HG03095 (cell line): Measurements from ENCODE around the gene EPC1.
"Not testable (repeated sequence)": the region's sequence is repeated elsewhere in the genome, so short reads cannot be mapped to it uniquely, and the experiment has no call there.

Experiments
- ATAC-seq: cut with Tn5 transposase; IDR thresholded peaks from one replicate; pipeline ENCODE4 v1.9.1; 2021; ENCODE audit warnings: moderate library complexity; ENCODE audit not compliant: unreplicated experiment

EPC1 gene

DNA sequence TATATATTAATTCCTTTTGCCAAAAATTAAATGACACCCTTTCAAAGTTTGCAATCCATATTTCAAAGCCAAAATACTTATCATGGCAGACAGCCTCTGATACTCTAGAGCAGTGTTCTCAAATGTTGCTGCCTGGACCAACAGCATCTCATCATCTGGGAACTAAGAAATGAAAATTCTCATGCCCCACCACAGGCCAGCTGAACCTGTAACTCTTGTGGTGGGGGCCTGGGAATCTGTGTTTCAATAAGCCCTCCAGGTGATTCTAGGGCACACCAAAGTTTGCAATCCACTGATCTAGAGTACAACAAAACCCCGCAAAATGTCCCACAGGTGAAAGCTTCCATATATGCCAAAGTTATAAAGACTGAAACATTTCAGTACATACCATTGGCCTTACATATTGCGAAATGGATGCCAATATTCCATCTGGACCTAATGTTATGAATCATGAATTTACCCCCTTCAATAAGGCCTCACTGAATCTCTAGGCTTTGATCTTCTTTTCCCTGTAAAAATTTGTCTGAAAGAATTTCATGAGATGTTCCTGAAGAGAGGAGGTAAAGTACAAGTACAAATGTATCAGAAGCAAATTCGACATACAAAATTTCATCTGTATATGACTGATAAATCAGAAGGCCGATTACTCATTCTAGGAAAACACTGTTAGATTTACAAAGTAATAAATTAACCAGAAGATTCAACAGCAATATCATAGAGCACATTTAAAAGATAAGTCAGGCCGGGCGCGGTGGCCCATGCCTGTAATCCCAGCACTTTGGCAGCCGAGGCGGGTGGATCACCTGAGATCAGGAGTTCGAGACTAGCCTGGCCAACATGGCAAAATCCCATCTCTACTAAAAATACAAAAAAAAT is 25.3 kb upstream of the EPC1 start:
- ATAC-seq = peak; percentile 37

GRCh38 chr10:32371101-32371500 is 24.1 kb upstream of the EPC1 start:
- ATAC-seq = no peak

DNA sequence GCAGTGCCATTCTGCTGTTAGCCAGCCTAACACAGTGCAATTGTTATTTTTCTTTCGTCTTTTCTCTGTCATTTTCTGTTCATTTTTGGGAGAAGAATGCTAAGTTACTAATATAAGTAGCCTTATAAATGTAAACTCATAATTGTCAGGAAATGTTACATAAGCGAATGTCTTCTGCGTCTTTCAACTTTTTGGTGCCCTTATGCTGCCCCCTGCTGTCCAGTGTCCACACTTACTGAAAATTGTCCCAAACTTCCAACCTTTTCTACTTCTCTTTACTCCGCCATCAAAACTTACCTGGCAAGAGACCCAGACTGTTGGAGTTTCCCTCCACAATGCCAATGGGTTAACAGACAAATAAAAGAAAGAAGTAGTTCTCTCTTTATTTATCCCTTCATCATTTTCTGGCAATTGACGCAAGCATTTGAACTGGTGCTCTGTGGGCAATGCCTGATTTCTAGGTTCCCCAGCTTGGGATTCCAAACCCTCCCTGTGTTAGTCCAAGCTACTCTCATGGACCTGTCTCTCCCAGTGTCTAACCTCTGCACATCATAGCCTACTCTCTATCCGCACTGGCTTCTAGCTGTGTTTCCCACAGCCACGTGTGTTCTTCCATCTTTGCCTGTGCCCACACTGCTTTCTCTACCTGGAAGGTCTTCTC is 21.0 kb upstream of the EPC1 start:
- no peak for ATAC-seq

GRCh38 chr10:32366588-32366987 is 19.6 kb upstream of the EPC1 start:
- no peak for ATAC-seq

GRCh38 chr10:32366111-32366510 is 19.2 kb upstream of the EPC1 start:
- no peak for ATAC-seq

GRCh38 chr10:32365404-32365803 is 18.4 kb upstream of the EPC1 start:
- ATAC-seq = not testable (repeated sequence)

DNA sequence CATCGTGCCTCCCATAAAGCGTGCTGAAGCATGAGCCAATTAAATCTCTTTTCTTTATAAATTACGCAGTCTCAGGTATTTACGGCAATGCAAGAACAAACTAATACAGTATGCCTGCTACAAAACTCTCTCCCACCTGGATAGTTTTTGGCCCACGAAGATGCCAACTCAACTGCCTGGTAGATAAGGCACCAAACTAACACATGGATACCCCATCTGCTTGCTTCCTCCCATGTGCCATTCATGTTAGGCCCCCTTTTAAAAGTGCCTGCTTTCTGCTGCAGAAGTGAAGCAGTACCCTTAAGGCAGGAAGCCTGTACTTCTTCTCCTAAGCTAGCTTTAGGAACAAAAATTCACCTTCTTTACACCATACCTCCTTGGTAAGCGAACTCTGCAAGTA is 15.6 kb upstream of the EPC1 start:
- ATAC-seq = no peak

GRCh38 chr10:32360884-32361283 is 13.9 kb upstream of the EPC1 start:
- ATAC-seq = no peak

DNA sequence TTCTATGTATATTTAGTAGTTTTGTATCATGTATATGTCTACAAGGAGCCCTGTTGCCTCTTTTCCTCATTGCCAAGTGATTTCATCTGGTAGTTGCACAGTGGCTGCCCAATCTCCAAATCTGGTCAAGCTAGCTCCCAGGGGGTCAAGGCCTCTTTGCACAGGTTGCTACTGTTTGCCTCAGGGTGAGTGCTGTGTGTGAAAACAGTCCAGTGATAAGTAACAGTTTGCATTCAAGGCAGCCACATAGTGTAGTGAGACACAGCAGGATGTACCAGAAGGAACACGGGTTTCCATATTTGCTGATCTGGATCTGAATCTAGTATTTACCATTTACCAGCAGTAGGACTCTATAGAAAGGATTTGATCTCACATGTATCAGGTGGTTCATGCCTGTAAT is 13.3 kb upstream of the EPC1 start:
- ATAC-seq = no peak

DNA sequence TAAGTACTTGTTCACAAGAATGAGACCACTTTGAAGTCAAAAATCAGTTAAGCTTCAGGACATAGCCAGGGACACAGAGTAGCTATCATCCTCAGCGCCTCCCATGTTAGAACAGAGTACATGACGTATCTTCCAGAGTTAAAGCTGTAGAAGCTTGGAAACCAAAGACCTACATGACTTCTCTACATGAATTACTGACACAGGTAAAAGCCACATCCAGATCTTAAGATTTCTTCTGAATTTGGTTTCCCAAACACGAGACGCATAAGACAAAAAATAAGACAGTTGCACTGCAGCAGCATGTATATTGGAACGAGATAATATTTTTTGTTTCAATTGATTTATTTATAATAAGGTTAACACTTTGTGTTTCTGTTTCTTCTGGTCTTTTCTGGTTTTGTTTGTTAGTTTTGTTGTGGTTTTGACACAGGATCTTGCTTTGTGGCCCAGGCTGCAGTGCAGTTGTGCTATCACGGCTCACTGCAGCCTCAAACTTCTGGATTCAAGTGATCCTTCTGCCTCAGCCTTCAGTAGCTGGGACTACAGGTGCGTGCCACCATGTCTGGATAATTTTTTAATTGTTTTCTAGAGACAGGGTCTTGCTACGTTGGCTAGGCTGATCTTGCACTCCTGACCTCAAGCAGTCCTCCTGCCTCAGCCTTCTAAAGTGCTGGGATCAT is 10.2 kb upstream of the EPC1 start:
- no peak for ATAC-seq

DNA sequence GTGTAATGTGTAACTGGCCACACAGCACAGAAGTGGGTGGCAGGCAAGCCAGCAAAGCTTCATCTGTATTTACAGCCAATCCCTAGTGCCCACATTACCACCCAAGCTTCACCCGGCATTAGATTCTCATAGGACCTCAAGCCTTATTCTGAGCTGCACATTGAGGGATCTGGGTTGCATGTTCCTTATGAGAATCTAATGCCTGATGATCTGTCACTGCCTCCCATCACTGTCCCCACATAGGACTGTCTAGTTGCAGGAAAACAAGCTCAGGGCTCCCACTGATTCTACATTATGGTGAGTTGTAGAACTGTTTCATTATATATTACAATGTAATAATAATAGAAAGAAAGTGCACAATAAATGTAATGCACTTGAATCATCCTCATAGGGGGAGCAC is 7.7 kb upstream of the EPC1 start:
- not testable (repeated sequence) for ATAC-seq

DNA sequence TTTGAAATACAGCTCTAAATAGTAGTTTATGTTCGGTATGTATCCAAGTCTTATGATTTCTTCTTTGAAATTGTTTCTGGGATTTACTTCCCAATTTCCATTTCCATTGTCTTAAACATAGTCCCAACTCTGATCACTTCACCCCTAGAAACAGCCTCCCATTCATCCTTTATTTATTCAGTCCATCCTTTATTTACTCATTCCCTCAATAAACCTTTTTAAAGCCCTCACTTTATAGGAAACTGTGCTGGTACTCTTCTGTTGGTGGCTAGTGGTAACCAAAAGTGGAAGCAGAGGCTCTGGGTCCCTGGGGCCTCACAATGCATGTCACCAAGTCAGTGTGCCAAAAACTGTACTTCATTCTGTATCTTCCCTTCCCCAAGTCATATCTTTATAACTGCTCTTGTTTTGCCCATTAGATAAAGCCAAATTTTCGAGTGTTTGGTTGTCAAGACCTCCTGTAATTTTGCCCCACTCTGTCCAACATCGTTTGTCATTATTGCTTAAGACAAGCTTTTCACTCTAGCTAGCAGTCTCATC is 3.9 kb upstream of the EPC1 start:
- ATAC-seq = no peak

DNA sequence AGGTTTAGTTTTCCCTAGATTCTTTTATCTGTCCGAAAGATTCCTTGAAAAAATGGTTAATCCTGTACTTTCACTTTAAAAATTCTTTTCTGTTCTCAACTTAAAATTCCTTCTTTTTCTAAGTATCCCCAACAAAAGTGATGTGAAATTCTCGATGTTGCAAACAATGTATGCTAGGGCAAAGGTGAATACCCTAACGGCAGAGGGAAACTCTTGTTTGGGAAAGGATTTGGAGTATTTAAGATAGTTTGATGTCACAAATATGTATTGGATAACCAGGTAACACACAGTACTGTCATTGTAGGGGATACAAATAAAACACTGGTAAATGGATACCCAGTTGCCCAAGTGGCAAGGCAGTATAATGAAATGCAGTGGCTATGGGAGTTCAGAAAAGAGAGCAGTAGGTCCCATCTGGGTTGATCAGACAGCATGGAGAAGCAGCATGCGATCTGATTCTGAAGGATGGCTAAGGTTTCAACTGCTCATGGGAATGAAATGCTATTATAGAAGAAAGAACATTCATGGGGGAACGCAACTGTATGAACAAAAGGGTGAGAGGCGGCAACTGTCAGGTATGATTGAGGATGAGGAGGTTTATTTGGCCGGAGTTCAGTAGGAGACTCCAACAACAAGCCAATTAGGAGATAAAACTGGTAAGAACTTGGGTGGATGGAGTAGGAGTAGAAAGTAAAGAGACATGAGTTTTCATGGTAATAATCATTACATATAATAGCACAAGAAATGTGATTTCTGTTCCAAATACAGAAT is 3.2 kb upstream of the EPC1 start:
- ATAC-seq = no peak

DNA sequence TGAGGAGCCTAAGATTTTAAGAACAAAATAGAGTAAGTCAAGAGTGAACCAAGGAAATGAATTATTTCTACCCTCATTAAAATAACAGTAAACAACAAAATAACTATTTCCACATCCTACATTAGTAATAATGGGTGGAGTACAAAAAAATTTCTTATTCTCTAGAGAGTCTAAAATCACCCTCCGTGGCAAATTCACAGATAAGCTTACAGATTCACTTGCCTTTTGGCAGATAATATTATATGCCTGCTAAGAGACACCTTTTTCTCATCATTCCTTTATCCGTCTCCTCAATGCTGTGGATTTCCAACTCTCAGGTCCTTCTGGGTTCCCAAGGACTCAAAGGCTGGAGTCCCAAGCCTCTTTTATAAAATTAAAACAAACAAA is 2.2 kb upstream of the EPC1 start:
- ATAC-seq = no peak

DNA sequence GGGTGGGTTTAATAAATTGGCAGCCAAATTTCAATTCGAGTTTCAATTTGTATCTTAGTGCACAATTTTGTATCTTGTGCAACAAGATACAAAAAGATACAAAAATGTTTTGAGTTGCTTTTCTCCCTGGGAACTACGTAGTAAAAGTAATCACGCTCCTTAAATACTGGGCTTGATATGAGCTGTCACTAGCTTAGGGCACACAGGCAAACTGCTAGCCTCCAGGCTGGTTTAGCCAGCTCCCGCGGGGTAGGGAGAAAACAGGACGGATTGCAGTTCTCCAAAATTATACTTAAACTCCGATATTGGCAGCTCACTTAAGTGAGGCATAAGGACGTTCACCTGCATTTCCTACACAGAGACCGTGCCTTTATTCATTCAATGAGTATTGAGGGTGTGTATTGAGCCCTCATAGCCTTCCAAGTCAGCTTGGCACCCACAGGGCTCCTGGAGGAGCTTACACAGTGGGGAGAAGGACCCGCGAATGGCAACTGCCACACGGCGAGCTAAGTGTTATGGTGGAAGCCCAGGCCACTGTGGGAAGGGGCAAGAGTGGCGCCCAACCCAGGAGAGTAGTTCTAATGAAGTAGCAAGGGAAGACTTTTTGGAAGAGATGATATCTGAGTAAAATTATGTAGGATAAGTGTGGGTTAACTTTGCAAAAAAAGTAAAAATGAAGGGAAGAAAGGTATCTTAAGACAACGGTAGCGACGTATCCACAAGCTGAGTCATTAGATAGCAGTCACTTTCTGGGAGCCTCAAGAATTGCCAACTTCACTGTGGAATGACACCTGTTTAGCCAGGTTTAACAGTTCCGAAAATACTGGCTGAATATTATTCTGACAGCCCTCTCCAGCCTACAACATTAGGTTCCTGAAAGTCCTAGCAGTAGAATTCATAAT is 1.6 kb upstream of the EPC1 start:
- ATAC-seq = no peak

DNA sequence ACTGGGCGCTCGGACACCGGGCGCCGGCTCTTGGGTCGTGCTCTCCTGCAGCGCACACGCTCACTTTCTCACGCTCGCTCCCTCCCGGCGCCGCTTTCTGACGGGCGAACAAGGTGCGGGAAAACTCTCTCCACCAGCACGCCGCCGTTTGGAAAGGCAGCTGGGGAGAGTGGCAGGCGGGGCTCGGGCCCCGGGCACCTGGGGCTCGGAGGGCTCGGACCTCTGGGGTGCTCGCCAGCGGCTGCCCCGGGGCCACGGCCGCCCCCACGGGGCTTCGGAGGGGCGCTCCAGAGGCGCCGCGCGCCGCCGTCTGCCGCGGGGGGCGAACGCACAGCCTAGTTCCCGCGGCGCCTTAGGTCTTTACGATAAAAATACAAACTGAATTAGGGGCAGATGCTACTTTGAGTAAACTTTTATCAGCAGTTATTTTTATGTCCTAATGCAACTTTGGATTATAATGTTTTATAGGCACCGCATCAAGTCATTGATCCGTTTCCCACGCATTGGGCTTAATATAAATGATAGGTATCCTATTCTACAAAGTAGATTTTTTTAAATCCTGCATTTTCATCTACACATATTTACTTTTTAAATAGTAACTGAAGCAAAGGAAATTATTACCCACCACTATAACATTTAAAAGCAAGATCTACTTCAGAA is 535 bp upstream of the EPC1 start:
- peak; percentile 15 for ATAC-seq

DNA sequence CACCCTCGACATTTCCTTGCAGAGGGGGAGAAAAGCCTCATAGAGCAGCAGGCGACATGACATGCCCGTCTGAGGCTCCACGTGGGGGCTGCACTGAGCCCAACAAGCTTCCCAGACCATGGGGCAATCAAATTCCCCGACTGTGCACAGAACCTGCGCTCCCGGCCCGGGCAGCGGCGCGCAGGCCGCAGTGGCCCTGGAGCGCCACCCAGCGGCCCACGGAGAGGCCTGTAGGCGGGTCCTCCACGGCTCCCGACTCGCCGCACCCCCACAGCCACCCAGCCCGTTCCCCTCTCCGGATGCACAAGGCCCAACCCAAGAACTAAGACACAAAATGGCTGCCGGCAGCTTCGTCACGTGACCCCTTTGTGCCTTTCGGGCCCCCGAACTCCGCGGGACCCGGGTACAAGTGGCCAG is 816 bp downstream of the EPC1 start:
- ATAC-seq = peak; percentile 71

DNA sequence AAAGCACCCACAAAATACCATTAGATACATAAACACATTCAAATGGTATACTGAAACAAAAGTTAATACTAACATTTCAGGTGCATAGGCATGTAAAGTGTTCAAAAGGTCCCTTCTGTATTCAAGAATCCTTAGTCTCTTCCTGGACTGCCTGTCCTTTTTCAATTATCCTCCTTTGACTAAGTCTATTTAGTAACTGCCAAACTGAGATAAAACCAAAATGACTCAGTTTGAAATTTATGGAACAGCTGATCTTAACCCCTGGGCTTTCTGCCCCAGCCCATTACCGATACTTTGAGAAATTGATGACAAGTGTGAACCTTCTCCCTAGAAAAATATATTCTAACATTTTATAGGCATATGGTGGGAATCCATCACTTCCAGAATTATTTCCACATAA is 5.4 kb downstream of the EPC1 start:
- no peak for ATAC-seq

DNA sequence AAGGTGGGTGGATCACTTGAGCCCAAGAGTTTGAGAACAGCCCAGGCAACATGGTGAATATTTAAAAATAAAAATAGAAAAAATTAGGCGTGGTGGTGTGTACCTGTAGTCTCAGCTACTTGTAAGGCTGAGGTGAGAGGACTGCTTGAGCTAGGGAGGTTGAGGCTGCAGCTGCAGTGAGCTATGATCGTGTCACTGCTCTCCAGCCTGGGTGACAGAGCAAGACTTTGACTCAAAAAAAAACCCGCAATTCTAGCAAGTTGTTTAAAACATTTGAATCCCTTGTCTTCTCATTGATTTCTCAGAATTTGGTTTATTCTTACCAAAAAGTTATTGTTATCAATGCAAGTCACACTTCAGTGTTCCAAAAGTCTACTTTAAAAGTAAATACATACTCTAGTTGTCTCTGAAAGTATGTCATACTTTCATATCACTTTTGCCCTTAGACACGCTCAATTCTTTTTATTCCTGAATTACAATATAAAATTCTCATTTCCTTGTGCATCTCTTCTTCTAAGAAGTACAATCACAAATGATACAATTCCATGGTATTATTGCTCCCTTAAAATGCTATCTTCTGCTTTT is 6.3 kb downstream of the EPC1 start:
- ATAC-seq = no peak
